Mesothelial cell of epicardium (in vitro differentiated cells): Measurements from ENCODE around the gene NCKAP5. TPM values are rescaled to one million over a fixed set of nuclear protein-coding genes. Genes with fewer than 3 reads are reported as not detected.

Experiments
- DNase-seq, 2 experiments: peaks; one replicate each; pipeline ENCODE4 v3.0.0; 2021; ENCODE audit warnings: low spot score in 2 of 2; ENCODE audit not compliant: unreplicated experiment in 2 of 2
- H3K27ac Mint-ChIP-seq: 2 replicates; pipeline ENCODE4 v1.8.0; 2021; ENCODE audit warnings: mixed read lengths
- H3K27me3 Mint-ChIP-seq: 2 replicates; pipeline ENCODE4 v1.8.0; 2021; ENCODE audit warnings: low read depth, mixed read lengths
- H3K36me3 Mint-ChIP-seq: 2 replicates; pipeline ENCODE4 v1.8.0; 2021; ENCODE audit warnings: mixed read lengths
- H3K4me1 Mint-ChIP-seq: 2 replicates; pipeline ENCODE4 v1.8.0; 2021; ENCODE audit warnings: mixed read lengths
- H3K4me3 Mint-ChIP-seq: 2 replicates; pipeline ENCODE4 v1.8.0; 2021; ENCODE audit warnings: mild to moderate bottlenecking, moderate library complexity, mixed read lengths
- H3K9me3 Mint-ChIP-seq: 2 replicates; pipeline ENCODE4 v1.8.0; 2021; ENCODE audit warnings: mixed read lengths
- total RNA-seq: library from RNA; stranded (reverse); gene quantifications from 3 replicates; pipeline ENCODE4 v1.2.1, GENCODE V29; 2021
- TF ChIP-seq, protein P1 (sequence below): fragments of 200-600 bp; sonication (generic); IDR thresholded peaks from one replicate; pipeline ENCODE4 v1.5.0; 2021; ENCODE audit warnings: antibody characterized with exemption; ENCODE audit not compliant: unreplicated experiment

The NCKAP5 gene
- total RNA-seq, 1 donor from 2014 or later, result 2.1 TPM

- Mint-ChIP-seq H3K4me1 (no peaks in the 10 kb centered on the region), H3K36me3 (no peaks in the 10 kb centered on the region), H3K27ac (no peak overlapping the region), H3K9me3 (no peaks in the 10 kb centered on the region), H3K4me3 (no peak overlapping the region), H3K27me3 (no peaks in the 10 kb centered on the region)
- TF ChIP-seq, protein P1, sequence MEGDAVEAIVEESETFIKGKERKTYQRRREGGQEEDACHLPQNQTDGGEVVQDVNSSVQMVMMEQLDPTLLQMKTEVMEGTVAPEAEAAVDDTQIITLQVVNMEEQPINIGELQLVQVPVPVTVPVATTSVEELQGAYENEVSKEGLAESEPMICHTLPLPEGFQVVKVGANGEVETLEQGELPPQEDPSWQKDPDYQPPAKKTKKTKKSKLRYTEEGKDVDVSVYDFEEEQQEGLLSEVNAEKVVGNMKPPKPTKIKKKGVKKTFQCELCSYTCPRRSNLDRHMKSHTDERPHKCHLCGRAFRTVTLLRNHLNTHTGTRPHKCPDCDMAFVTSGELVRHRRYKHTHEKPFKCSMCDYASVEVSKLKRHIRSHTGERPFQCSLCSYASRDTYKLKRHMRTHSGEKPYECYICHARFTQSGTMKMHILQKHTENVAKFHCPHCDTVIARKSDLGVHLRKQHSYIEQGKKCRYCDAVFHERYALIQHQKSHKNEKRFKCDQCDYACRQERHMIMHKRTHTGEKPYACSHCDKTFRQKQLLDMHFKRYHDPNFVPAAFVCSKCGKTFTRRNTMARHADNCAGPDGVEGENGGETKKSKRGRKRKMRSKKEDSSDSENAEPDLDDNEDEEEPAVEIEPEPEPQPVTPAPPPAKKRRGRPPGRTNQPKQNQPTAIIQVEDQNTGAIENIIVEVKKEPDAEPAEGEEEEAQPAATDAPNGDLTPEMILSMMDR, result no peak
- no peak for DNase-seq
These were observed 506.2 kb downstream of the NCKAP5 start for GRCh38 chr2:133061874-133062593.

GRCh38 chr2:133054297-133054696 is 514.0 kb downstream of the NCKAP5 start:
- Mint-ChIP-seq H3K4me1 (no peaks in the 10 kb centered on the region), H3K27ac (no peak overlapping the region), H3K27me3 (peaks cover 5% of the 10 kb centered on the region), H3K9me3 (no peaks in the 10 kb centered on the region), H3K4me3 (no peak overlapping the region), H3K36me3 (no peaks in the 10 kb centered on the region)
- no peak for DNase-seq
- TF ChIP-seq, protein P1, result no peak

DNA sequence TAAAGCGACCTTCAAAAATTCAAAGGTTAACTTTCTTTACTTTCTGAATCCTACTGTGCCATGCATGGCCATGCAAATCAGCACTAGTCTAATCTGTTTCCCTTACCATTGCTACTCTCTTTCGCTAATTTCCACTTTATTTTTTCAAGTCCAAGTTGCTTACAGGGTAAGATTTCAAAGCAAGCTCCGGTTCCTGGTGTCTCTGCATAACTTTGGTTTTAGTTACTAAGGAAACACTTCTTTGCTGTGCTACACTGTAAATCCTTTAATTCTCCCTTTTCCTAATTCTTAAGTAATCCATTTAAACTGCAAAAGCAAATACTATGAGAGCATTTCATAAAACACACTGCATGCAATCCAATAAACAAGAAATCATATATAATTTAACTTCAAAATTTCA is 514.7 kb downstream of the NCKAP5 start:
- Mint-ChIP-seq H3K27ac (no peak overlapping the region), H3K27me3 (peaks cover 5% of the 10 kb centered on the region), H3K4me1 (no peaks in the 10 kb centered on the region), H3K9me3 (no peaks in the 10 kb centered on the region), H3K4me3 (no peak overlapping the region), H3K36me3 (no peaks in the 10 kb centered on the region)
- DNase-seq, result no peak
- TF ChIP-seq, protein P1, result no peak

- no peaks in the 10 kb centered on the region for H3K27me3 Mint-ChIP-seq
- H3K36me3 Mint-ChIP-seq, result no peaks in the 10 kb centered on the region
- TF ChIP-seq, protein P1, result no peak
- H3K9me3 Mint-ChIP-seq, result no peaks in the 10 kb centered on the region
- DNase-seq, result no peak
- H3K27ac Mint-ChIP-seq, result no peak overlapping the region
- no peak overlapping the region for H3K4me3 Mint-ChIP-seq
- no peaks in the 10 kb centered on the region for H3K4me1 Mint-ChIP-seq
These were observed 522.5 kb downstream of the NCKAP5 start for GRCh38 chr2:133045787-133046186.

DNA sequence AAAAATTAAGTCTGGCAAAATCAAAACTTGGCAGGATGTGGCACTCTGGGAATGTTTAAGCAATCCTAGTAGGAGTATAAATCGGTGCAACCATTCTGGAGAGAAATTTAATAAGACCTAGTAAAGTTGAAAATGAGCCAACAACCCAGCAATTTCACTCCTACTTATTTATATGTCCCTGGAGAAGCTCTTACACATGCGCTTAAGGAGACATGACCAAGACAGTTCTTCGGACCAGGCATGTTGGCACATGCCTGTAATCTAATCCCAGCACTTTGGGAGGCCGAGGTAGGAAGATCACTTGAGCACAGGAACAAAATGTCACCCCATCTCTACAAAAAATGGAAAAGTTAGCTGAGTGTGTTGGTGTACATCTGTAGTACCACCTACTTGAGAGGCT is 523.7 kb downstream of the NCKAP5 start:
- DNase-seq, result no peak
- Mint-ChIP-seq H3K9me3 (no peaks in the 10 kb centered on the region), H3K36me3 (no peaks in the 10 kb centered on the region), H3K27me3 (no peaks in the 10 kb centered on the region), H3K4me1 (no peaks in the 10 kb centered on the region), H3K4me3 (no peak overlapping the region), H3K27ac (no peak overlapping the region)
- TF ChIP-seq, protein P1, result no peak

GRCh38 chr2:133040170-133040569 is 528.1 kb downstream of the NCKAP5 start:
- Mint-ChIP-seq H3K9me3 (peaks cover 29% of the 10 kb centered on the region), H3K27me3 (no peaks in the 10 kb centered on the region), H3K27ac (no peak overlapping the region), H3K4me3 (no peak overlapping the region), H3K36me3 (no peaks in the 10 kb centered on the region), H3K4me1 (no peaks in the 10 kb centered on the region)
- TF ChIP-seq, protein P1, result no peak
- no peak for DNase-seq
